Mesenchymal stem cell (in vitro differentiated cells and primary cell): ENCODE data around the gene CXADR.

ENCODE experiments used
- DNase-seq: peaks from one replicate; pipeline ENCODE4 v3.0.0-alpha.2; 2013
- H2AFZ ChIP-seq: one replicate; pipeline ENCODE4 v1.6.1; 2013; ENCODE audit warnings: low read depth, mild to moderate bottlenecking, control low read depth, inconsistent platforms, low read length, moderate library complexity
- H2AK5ac ChIP-seq: 2 replicates; pipeline ENCODE4 v1.6.1; 2013; ENCODE audit warnings: low read length, moderate library complexity, mild to moderate bottlenecking, inconsistent platforms; ENCODE audit not compliant: severe bottlenecking
- H2BK120ac ChIP-seq: one replicate; pipeline ENCODE4 v1.6.1; 2013; ENCODE audit warnings: low read depth, mild to moderate bottlenecking, inconsistent platforms, low read length, moderate library complexity
- H2BK12ac ChIP-seq, 2 experiments: one replicate each; pipeline ENCODE4 v1.6.1; 2013; ENCODE audit warnings: inconsistent platforms in 2 of 2, low read length in 2 of 2, mild to moderate bottlenecking in 2 of 2, moderate library complexity in 2 of 2, control low read depth in 1 of 2
- H2BK15ac ChIP-seq: one replicate; pipeline ENCODE4 v1.6.1; 2013; ENCODE audit warnings: mild to moderate bottlenecking, low read depth, inconsistent platforms; ENCODE audit not compliant: poor library complexity, severe bottlenecking
- H2BK5ac ChIP-seq: 2 replicates; pipeline ENCODE4 v1.6.1; 2013; ENCODE audit warnings: low read depth, mild to moderate bottlenecking, low read length, control low read depth, inconsistent platforms; ENCODE audit not compliant: poor library complexity, severe bottlenecking
- H3K14ac ChIP-seq, 2 experiments: one replicate each; pipeline ENCODE4 v1.6.1; 2013; ENCODE audit warnings: inconsistent platforms in 2 of 2, low read length in 2 of 2, control low read depth in 1 of 2, mild to moderate bottlenecking in 1 of 2, moderate library complexity in 1 of 2
- H3K18ac ChIP-seq, 2 experiments: one replicate each; pipeline ENCODE4 v1.6.1; 2013; ENCODE audit warnings: inconsistent platforms in 2 of 2, low read length in 2 of 2, control low read depth in 1 of 2, low read depth in 1 of 2, mild to moderate bottlenecking in 1 of 2
- H3K23ac ChIP-seq, 2 experiments: one replicate each; pipeline ENCODE4 v1.6.1; 2013; ENCODE audit warnings: inconsistent platforms in 2 of 2, low read length in 2 of 2, mild to moderate bottlenecking in 2 of 2, moderate library complexity in 2 of 2, control low read depth in 1 of 2
- H3K27ac ChIP-seq: 2 replicates; pipeline ENCODE4 v1.5.1; 2013; ENCODE audit warnings: mild to moderate bottlenecking, moderate library complexity, low read length, control low read depth, inconsistent platforms; ENCODE audit not compliant: poor library complexity, severe bottlenecking
- H3K27me3 ChIP-seq, 2 experiments: 2 replicates each; pipeline versions ENCODE4 v1.6.1 to v1.7.0; 2013; ENCODE audit warnings: low read length in 2 of 2, mild to moderate bottlenecking in 2 of 2, moderate library complexity in 2 of 2, control low read depth in 1 of 2, inconsistent platforms in 1 of 2; ENCODE audit not compliant: control insufficient read depth in 1 of 2, insufficient read depth in 1 of 2
- H3K36me3 ChIP-seq, 2 experiments: 2 replicates each; pipeline versions ENCODE4 v1.6.1 to v1.7.0; 2013; ENCODE audit warnings: low read length in 2 of 2, control low read depth in 1 of 2, inconsistent platforms in 1 of 2, low read depth in 1 of 2, mild to moderate bottlenecking in 1 of 2; ENCODE audit not compliant: insufficient read depth in 2 of 2, control insufficient read depth in 1 of 2
- H3K4ac ChIP-seq, 2 experiments: one replicate each; pipeline ENCODE4 v1.6.1; 2013; ENCODE audit warnings: inconsistent platforms in 2 of 2, low read length in 2 of 2, mild to moderate bottlenecking in 2 of 2, moderate library complexity in 2 of 2, control low read depth in 1 of 2, low read depth in 1 of 2
- H3K4me1 ChIP-seq: 2 replicates; pipeline ENCODE4 v1.6.1; 2013; ENCODE audit warnings: low read depth, low read length, control low read depth; ENCODE audit not compliant: control insufficient read depth, insufficient read depth
- H3K4me2 ChIP-seq: 2 replicates; pipeline ENCODE4 v1.6.1; 2013; ENCODE audit warnings: low read length, mild to moderate bottlenecking, inconsistent platforms; ENCODE audit not compliant: poor library complexity, severe bottlenecking
- H3K4me3 ChIP-seq, 2 experiments: 2 replicates each; pipeline versions ENCODE4 v1.5.1 to v1.7.0; 2013; ENCODE audit warnings: low read length in 2 of 2, mild to moderate bottlenecking in 2 of 2, control low read depth in 1 of 2, low read depth in 1 of 2; ENCODE audit not compliant: insufficient read depth in 1 of 2
- H3K79me1 ChIP-seq: replicated peaks from 2 replicates; pipeline ENCODE4 v1.6.1; 2013; ENCODE audit warnings: mild to moderate bottlenecking, control low read depth, low read length, inconsistent platforms; ENCODE audit not compliant: poor library complexity, severe bottlenecking
- H3K9ac ChIP-seq: 2 replicates; pipeline ENCODE4 v1.7.0; 2013; ENCODE audit warnings: mild to moderate bottlenecking, low read length, moderate library complexity
- H3K9me3 ChIP-seq: 2 replicates; pipeline ENCODE4 v1.7.0; 2013; ENCODE audit warnings: mild to moderate bottlenecking, low read length; ENCODE audit not compliant: control insufficient read depth
- H4K8ac ChIP-seq: one replicate; pipeline ENCODE4 v1.6.1; 2013; ENCODE audit warnings: inconsistent platforms, mild to moderate bottlenecking, low read length, moderate library complexity
- H4K91ac ChIP-seq: one replicate; pipeline ENCODE4 v1.6.1; 2013; ENCODE audit warnings: mild to moderate bottlenecking, low read length, inconsistent platforms
- WGBS: methylation state at CpG from one replicate; pipeline ENCODE4 v1.1.7; 2013; ENCODE audit warnings: mixed read lengths; 5-methylcytosine and 5-hydroxymethylcytosine counted together

Gene CXADR

DNA sequence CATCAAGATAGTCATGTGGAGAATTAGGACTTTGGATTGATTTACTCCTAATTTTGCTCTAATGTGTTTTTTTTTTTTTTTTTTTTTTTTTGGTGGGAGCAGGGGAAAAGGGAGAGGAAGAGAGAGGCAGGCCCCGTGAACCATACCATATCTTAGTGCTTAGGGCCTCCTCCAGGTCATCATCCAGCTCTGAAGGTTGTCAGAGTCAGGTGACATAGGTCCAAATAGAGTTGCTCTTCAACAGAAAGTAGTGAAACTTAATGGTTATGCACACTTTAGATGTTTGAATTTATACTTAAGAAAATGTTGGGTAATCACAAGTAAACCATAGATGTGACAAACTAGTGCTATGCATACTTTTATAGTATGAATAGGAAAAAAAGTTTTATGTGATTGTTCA lies 32.2 kb downstream of the CXADR start:
- H2BK120ac ChIP-seq = no peak overlapping the region
- H3K27ac ChIP-seq = no peak overlapping the region
- H3K18ac ChIP-seq = no peak overlapping the region
- no peak overlapping the region for H2BK12ac ChIP-seq
- H3K9me3 ChIP-seq = no peaks in the 10 kb centered on the region
- no peaks in the 10 kb centered on the region for H3K27me3 ChIP-seq
- H3K4me3 ChIP-seq = no peak overlapping the region
- no peak overlapping the region for H3K9ac ChIP-seq
- H3K4me2 ChIP-seq = no peak overlapping the region
- H3K4me1 ChIP-seq = peaks cover 5% of the 10 kb centered on the region
- 100% methylated on average over 1 of the region's 1 CpG for WGBS
- H3K4ac ChIP-seq = no peak overlapping the region
- H3K14ac ChIP-seq = no peak overlapping the region
- no peak overlapping the region for H2AFZ ChIP-seq
- H2BK15ac ChIP-seq = no peak overlapping the region
- no peak for DNase-seq
- H4K91ac ChIP-seq = no peak overlapping the region
- H4K8ac ChIP-seq = no peak overlapping the region
- H3K36me3 ChIP-seq = no peaks in the 10 kb centered on the region
- H2AK5ac ChIP-seq = no peak overlapping the region
- H2BK5ac ChIP-seq = no peak overlapping the region
- H3K79me1 ChIP-seq = peaks cover 9% of the 10 kb centered on the region
- H3K23ac ChIP-seq = no peak overlapping the region

DNA sequence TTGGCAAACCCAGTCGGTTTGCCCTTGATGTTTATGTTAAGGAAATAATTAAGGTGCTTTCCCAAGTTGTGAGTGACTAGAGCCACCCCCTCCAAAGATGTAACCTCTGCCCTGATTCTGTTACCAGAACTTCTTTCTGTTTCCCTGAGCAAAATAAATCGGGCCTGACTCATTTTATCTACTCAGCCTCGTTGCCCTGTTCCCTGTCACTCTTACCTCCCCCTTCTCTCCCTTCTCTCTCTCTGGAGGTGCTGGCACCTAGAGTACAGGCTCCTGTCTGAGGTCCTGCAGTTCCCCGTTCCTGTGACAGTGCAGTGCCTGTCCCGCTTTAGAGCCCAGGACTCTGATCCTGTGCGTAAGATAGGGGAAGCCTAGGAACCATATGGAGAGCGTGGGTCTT lies 35.4 kb downstream of the CXADR start:
- no peak overlapping the region for H2BK5ac ChIP-seq
- no peaks in the 10 kb centered on the region for H3K36me3 ChIP-seq
- no peak overlapping the region for H3K4me2 ChIP-seq
- H2BK15ac ChIP-seq = no peak overlapping the region
- H3K27me3 ChIP-seq = no peaks in the 10 kb centered on the region
- no peak overlapping the region for H3K4ac ChIP-seq
- H3K4me3 ChIP-seq = no peak overlapping the region
- 81% methylated on average over 6 of the region's 7 CpGs for WGBS
- no peak overlapping the region for H3K23ac ChIP-seq
- H3K9ac ChIP-seq = no peak overlapping the region
- no peak overlapping the region for H2BK12ac ChIP-seq
- no peak overlapping the region for H4K91ac ChIP-seq
- H3K18ac ChIP-seq = no peak overlapping the region
- DNase-seq = no peak
- no peak overlapping the region for H3K14ac ChIP-seq
- peaks cover 7% of the 10 kb centered on the region for H3K4me1 ChIP-seq
- no peak overlapping the region for H4K8ac ChIP-seq
- H3K79me1 ChIP-seq = peaks cover 8% of the 10 kb centered on the region
- H2BK120ac ChIP-seq = no peak overlapping the region
- no peak overlapping the region for H3K27ac ChIP-seq
- H2AK5ac ChIP-seq = no peak overlapping the region
- no peak overlapping the region for H2AFZ ChIP-seq
- no peaks in the 10 kb centered on the region for H3K9me3 ChIP-seq

DNA sequence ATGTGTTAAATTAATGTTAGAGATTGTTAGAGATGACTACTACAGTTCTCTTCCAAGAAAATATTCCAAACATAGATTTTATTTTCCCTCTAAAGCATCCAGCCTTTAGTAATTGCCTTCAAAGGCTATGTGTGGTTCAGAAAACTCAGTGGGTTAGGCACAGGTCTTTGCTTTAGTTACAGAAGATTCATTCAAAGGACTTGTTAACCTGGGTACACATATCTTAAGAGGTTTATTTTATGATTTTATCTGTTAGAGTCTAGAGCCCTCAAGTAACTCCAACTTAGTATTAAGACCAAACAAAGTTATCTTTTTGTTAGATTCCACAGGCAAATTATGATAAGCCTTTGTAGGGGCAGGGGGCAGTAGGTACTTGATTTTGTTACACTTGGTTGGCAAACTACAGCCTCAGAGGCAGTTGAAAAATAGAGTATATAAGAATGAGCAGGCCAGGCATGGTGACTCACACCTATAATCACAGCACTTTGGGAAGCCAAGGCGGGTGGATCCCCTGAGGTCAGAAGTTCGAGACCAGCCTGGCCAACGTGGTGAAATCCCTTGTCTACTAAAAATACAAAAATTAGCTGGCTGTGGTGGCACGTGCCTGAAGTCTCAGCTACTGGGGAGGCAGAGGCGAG lies 37.9 kb downstream of the CXADR start:
- Histone ChIP-seq H3K23ac (no peak overlapping the region), H3K14ac (no peak overlapping the region), H4K91ac (no peak overlapping the region), H3K27ac (no peak overlapping the region), H2BK120ac (no peak overlapping the region), H3K36me3 (no peaks in the 10 kb centered on the region), H3K9ac (no peak overlapping the region), H4K8ac (no peak overlapping the region), H3K4me2 (no peak overlapping the region), H2BK15ac (no peak overlapping the region), H3K9me3 (no peaks in the 10 kb centered on the region), H2AK5ac (no peak overlapping the region), H3K4me1 (peaks cover 5% of the 10 kb centered on the region), H3K18ac (no peak overlapping the region), H2BK12ac (no peak overlapping the region), H3K4me3 (no peak overlapping the region), H3K79me1 (no peaks in the 10 kb centered on the region), H3K4ac (no peak overlapping the region), H3K27me3 (no peaks in the 10 kb centered on the region), H2BK5ac (no peak overlapping the region), H2AFZ (no peak overlapping the region)
- 79% methylated on average over 5 of the region's 5 CpGs for WGBS
- DNase-seq = no peak

DNA sequence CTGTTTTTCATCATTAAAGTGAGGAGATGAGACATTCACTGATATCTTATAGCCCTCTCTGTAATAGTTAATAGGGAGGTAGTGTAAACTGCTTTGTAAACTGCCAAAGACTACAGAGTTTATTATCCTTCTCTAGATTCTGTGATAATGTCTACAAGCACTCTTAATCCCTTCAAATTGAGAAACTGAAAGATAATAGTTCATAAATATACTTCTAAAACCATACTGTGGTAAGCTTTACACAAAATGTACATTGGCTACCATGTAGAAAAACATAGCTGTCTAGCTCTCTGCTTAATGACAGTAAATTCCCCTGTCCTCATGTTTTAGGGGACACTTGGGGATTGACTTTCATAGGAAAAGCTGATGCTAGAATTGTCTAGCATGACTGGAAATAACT lies 39.6 kb downstream of the CXADR start:
- no peak overlapping the region for H3K4me2 ChIP-seq
- no peaks in the 10 kb centered on the region for H3K36me3 ChIP-seq
- no peak overlapping the region for H2BK12ac ChIP-seq
- no peak overlapping the region for H3K23ac ChIP-seq
- no peak overlapping the region for H3K27ac ChIP-seq
- no peaks in the 10 kb centered on the region for H3K9me3 ChIP-seq
- no peak overlapping the region for H4K8ac ChIP-seq
- H2BK15ac ChIP-seq = no peak overlapping the region
- H2AFZ ChIP-seq = no peak overlapping the region
- H3K14ac ChIP-seq = no peak overlapping the region
- H3K79me1 ChIP-seq = no peaks in the 10 kb centered on the region
- H2BK5ac ChIP-seq = no peak overlapping the region
- H3K4me1 ChIP-seq = peaks cover 5% of the 10 kb centered on the region
- H4K91ac ChIP-seq = no peak overlapping the region
- H2BK120ac ChIP-seq = no peak overlapping the region
- H3K9ac ChIP-seq = no peak overlapping the region
- no peak overlapping the region for H2AK5ac ChIP-seq
- H3K27me3 ChIP-seq = no peaks in the 10 kb centered on the region
- no peak for DNase-seq
- H3K4me3 ChIP-seq = no peak overlapping the region
- H3K4ac ChIP-seq = no peak overlapping the region
- H3K18ac ChIP-seq = no peak overlapping the region
